ENCODE data around the gene RDH13. TPM values are rescaled to one million over a fixed set of nuclear protein-coding genes. Genes with fewer than 3 reads are reported as not detected.
"Not testable (repeated sequence)": the region's sequence is repeated elsewhere in the genome, so short reads cannot be mapped to it uniquely, and the experiment has no call there.

Gene RDH13
- polyA plus RNA-seq, 1 donor: 19.9 TPM

DNA sequence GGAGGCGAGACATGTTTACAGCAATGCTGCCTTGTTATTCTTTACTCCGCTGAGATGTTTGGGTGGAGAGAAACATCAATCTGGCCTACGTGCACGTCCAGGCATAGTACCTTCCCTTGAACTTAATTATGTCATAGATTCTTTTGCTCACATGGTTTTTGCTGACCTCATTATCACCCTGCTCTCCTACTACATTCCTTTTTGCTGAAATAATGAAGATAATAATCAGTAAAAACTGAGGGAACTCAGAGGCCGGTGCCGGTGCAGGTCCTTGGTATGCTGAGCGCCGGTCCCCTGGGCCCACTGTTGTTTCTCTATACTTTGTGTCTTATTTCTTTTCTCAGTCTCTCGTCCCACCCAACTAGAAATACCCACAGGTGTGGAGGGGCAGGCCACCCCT lies 2.7 kb downstream of the RDH13 start:
- peaks cover 23% of the 10 kb centered on the region for H3K36me3 ChIP-seq (ENCODE audit: control insufficient read depth, insufficient read depth, low read length)
- no CpG with 5 or more reads among the region's 9 CpGs for WGBS (ENCODE audit: insufficient coverage, low lambda C conversion rate)
- H3K27ac ChIP-seq (ENCODE audit: low read length); H3K4me3 ChIP-seq (ENCODE audit: low read length); H3K27me3 ChIP-seq (ENCODE audit: control insufficient read depth, insufficient read depth, low read length); DNase-seq; H3K9me3 ChIP-seq (ENCODE audit: control insufficient read depth, low read depth, low read length); H3K4me1 ChIP-seq (ENCODE audit: control insufficient read depth, insufficient read depth, low read length): not testable (repeated sequence)

DNA sequence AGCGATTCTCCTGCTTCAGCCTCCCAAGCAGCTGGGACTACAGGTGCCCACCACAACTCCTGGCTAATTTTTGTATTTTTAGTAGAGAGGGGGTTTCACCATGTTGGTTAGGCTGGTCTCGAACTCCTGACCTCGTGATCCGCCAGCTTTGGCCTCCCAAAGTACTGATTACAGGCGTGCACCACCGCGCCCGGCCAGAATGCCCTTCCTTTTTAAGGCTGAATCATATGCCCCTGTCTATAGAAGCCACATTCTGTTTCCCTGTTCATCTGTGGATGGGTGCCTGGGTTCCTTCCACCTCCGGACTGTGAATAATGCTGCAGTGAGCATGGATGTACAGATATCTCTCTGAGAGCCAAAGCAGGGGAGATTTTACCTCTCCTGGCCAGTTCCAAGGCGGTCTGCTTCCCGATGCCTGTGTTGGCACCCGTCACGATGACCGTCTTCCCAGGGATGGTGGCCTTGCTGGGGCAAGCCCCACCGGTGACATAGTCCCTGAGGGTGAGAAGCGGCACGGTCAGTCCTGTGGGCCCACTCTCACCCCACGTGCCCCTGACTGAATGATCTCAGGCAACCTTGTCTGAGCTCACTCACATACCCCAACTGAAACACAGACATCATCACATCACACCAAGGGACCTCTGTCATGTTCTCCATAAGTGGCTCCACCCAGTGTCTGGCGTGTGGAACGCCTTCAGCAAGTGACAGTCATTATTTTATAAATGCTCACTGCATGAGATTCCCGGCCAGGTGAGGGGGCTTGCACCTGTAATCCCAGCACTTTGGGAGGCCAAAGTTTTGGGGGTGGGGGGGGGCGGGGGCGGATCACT lies 4.0 kb downstream of the RDH13 start:
- WGBS (ENCODE audit: insufficient coverage, low lambda C conversion rate): no CpG with 5 or more reads among the region's 23 CpGs
- Histone ChIP-seq H3K27ac (ENCODE audit: low read length) (no peak overlapping the region), H3K4me1 (ENCODE audit: control insufficient read depth, insufficient read depth, low read length) (no peaks in the 10 kb centered on the region), H3K9me3 (ENCODE audit: control insufficient read depth, low read depth, low read length) (peaks cover 4% of the 10 kb centered on the region), H3K4me3 (ENCODE audit: low read length) (no peak overlapping the region), H3K36me3 (ENCODE audit: control insufficient read depth, insufficient read depth, low read length) (peaks cover 26% of the 10 kb centered on the region), H3K27me3 (ENCODE audit: control insufficient read depth, insufficient read depth, low read length) (no peaks in the 10 kb centered on the region)
- no peak for DNase-seq

DNA sequence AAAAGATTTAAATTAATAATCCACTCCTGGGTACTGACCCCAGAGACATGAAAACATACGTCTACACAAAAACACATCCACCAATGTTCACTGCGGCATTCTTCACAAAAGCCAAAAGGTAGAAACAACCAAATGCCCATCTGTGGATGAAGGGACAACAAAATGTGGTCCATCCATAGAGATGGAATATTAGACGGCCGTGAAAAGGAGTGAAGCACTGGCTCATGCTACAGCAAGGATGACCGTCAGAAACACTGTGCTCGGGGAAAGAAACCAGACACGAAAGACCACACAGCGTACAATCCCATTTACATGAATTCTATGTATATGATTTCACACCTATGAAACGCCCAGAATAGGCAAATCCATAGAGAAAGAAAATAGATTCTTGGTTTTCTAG lies 6.1 kb downstream of the RDH13 start:
- no peak for DNase-seq
- Histone ChIP-seq H3K9me3 (ENCODE audit: control insufficient read depth, low read depth, low read length) (no peaks in the 10 kb centered on the region), H3K4me1 (ENCODE audit: control insufficient read depth, insufficient read depth, low read length) (no peaks in the 10 kb centered on the region), H3K4me3 (ENCODE audit: low read length) (no peak overlapping the region), H3K27ac (ENCODE audit: low read length) (no peak overlapping the region), H3K27me3 (ENCODE audit: control insufficient read depth, insufficient read depth, low read length) (no peaks in the 10 kb centered on the region), H3K36me3 (ENCODE audit: control insufficient read depth, insufficient read depth, low read length) (peaks cover 31% of the 10 kb centered on the region)
- WGBS (ENCODE audit: insufficient coverage, low lambda C conversion rate): 92% methylated on average over 3 of the region's 9 CpGs

DNA sequence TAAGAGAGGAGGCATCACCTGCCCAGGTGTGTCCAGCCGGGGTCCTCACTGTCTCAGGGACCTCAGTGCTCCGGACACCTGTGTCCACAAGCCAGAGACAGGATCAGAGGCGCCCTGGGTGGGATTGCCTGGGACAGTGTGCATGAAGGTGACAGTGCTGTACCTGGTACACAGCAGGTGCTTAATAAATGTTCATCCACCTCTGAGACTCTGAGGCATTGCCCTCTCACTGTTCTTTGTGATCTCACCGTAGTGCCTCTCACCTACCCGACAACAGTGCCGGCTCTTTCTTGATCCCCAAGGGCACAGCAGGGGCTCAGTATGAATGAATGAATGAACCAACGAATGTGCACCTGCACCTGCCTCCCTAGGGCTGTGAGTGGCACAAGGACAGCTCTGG lies 9.2 kb downstream of the RDH13 start:
- WGBS (ENCODE audit: insufficient coverage, low lambda C conversion rate): no CpG with 5 or more reads among the region's 7 CpGs
- peaks cover 40% of the 10 kb centered on the region for H3K36me3 ChIP-seq (ENCODE audit: control insufficient read depth, insufficient read depth, low read length)

DNA sequence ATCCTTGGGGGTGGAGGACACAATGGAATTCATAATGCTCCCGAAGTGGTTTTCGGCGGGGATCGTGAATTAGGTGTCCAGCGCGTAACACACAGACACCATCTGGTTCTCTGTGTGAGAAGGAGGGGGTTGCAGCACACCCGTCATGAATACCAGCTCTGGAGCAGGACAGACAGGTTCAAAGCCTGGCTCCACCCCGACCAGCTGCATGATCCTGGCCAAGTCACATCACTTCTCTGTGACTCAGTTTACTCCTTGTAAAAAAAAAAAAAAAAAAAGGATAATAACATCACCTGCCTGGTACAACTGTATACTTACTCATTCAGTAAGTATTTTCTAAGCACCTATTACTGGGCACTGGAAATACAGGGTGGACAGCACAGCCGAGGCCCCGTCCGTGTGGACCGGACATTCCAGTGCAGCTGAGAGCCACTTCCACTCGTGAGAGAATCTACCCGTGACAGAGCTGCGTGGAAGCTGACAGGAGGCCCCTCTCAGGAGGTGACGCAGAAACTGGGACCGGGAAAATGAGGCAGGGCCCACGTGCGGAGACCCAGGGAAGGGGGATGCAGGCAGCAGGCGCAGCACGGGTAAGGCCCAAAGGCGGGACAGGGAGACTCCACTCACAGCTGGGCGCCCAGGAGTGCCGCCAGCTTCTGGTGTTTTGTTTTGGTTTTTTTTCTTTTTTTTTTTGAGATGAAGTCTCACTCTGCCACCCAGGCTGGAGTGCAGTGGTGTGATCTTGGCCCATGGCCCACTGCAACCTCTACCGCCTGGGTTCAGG lies 12.0 kb downstream of the RDH13 start:
- Histone ChIP-seq H3K9me3 (ENCODE audit: control insufficient read depth, low read depth, low read length) (no peaks in the 10 kb centered on the region), H3K27ac (ENCODE audit: low read length) (no peak overlapping the region), H3K36me3 (ENCODE audit: control insufficient read depth, insufficient read depth, low read length) (peaks cover 39% of the 10 kb centered on the region), H3K27me3 (ENCODE audit: control insufficient read depth, insufficient read depth, low read length) (no peaks in the 10 kb centered on the region), H3K4me3 (ENCODE audit: low read length) (no peak overlapping the region), H3K4me1 (ENCODE audit: control insufficient read depth, insufficient read depth, low read length) (no peaks in the 10 kb centered on the region)
- DNase-seq: no peak
- no CpG with 5 or more reads among the region's 25 CpGs for WGBS (ENCODE audit: insufficient coverage, low lambda C conversion rate)

More for the DNA sequence above, 9.2 kb downstream of the RDH13 start:
- no peaks in the 10 kb centered on the region for H3K27me3 ChIP-seq (ENCODE audit: control insufficient read depth, insufficient read depth, low read length)
- no peak overlapping the region for H3K27ac ChIP-seq (ENCODE audit: low read length)
- no peak for DNase-seq
- no peak overlapping the region for H3K4me3 ChIP-seq (ENCODE audit: low read length)
- no peaks in the 10 kb centered on the region for H3K9me3 ChIP-seq (ENCODE audit: control insufficient read depth, low read depth, low read length)
- H3K4me1 ChIP-seq (ENCODE audit: control insufficient read depth, insufficient read depth, low read length): no peaks in the 10 kb centered on the region

DNA sequence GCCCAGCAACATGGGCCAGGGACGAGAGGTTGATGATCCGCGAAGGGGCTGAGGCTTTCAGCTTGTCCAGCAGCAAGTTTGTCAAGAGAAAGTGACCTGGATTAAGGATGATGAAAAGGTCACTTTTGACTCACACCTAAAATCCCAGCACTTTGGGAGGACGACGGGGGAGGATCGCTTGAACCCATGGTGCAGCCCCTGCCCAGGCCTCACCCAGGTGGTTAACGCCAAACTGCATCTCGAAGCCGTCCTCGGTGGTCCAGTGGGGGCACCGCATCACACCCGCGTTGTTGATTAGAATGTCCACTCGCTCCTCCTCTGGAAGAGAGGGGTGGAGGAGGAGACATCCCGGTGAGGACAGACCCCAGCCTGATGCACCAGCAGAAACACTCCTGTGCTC lies 14.5 kb downstream of the RDH13 start:
- no peaks in the 10 kb centered on the region for H3K27me3 ChIP-seq (ENCODE audit: control insufficient read depth, insufficient read depth, low read length)
- H3K4me1 ChIP-seq (ENCODE audit: control insufficient read depth, insufficient read depth, low read length): no peaks in the 10 kb centered on the region
- 100% methylated on average over 2 of the region's 15 CpGs for WGBS (ENCODE audit: insufficient coverage, low lambda C conversion rate)
- H3K9me3 ChIP-seq (ENCODE audit: control insufficient read depth, low read depth, low read length): no peaks in the 10 kb centered on the region
- no peak overlapping the region for H3K27ac ChIP-seq (ENCODE audit: low read length)
- DNase-seq: no peak
- H3K4me3 ChIP-seq (ENCODE audit: low read length): no peak overlapping the region
- H3K36me3 ChIP-seq (ENCODE audit: control insufficient read depth, insufficient read depth, low read length): peaks cover 40% of the 10 kb centered on the region

DNA sequence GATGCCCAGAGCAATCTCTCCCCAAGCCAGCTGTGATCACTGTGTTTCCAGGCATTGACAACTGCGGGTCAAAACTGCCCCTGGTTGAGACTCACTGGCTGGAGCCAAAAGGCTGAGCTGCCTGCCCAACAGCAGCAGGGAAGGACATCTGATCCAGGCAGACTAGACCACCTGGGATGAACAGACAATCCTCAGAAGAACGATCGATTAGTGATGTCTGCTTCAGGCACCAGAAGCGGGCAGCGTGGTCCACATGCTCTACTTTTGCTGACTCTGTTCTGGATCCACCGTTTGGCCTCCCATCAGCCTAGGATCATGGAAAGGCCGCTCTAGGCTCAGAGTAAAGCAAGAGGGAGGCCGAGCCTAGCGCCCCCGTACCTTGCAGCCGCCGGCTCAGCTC lies 15.0 kb downstream of the RDH13 start:
- no peaks in the 10 kb centered on the region for H3K4me1 ChIP-seq (ENCODE audit: control insufficient read depth, insufficient read depth, low read length)
- no CpG with 5 or more reads among the region's 12 CpGs for WGBS (ENCODE audit: insufficient coverage, low lambda C conversion rate)
- H3K36me3 ChIP-seq (ENCODE audit: control insufficient read depth, insufficient read depth, low read length): peaks cover 40% of the 10 kb centered on the region
- no peak overlapping the region for H3K4me3 ChIP-seq (ENCODE audit: low read length)
- no peak for DNase-seq
- H3K9me3 ChIP-seq (ENCODE audit: control insufficient read depth, low read depth, low read length): no peaks in the 10 kb centered on the region
- H3K27me3 ChIP-seq (ENCODE audit: control insufficient read depth, insufficient read depth, low read length): no peaks in the 10 kb centered on the region
- H3K27ac ChIP-seq (ENCODE audit: low read length): no peak overlapping the region

DNA sequence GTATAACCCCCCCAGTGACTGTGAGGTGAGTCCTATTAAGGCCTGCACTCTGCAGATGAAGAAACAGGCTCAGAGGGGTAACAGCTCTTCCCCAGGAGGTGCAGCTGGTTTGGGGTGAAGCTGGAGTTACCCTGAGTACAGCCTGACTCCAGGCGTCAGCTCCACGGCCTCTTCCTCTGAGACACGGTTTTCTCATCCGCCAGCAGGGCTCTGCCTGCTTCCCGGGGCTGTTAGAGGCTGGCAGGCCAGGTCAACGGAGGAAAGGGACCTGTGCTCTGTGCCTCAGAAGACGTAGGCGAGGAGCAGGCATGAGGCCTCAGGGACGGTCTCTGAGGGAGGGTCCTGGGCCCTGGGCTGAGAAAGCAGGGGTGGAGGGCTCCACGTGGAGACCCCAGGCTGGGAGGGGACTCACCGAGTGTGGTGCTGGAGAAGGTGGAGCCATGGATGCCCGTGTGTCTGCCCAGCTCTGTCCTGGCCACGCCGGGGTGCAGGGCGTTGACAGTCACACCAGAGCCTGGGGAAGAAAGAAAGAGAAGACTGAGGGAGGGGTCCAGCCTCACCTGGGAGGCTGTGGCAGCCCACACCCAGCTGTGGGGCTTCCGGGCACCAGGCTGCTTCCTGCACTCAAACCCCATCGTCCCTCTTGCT lies 15.8 kb downstream of the RDH13 start:
- no peak for DNase-seq
- Histone ChIP-seq H3K27ac (ENCODE audit: low read length) (no peak overlapping the region), H3K4me3 (ENCODE audit: low read length) (no peak overlapping the region), H3K9me3 (ENCODE audit: control insufficient read depth, low read depth, low read length) (no peaks in the 10 kb centered on the region), H3K27me3 (ENCODE audit: control insufficient read depth, insufficient read depth, low read length) (no peaks in the 10 kb centered on the region), H3K36me3 (ENCODE audit: control insufficient read depth, insufficient read depth, low read length) (peaks cover 40% of the 10 kb centered on the region), H3K4me1 (ENCODE audit: control insufficient read depth, insufficient read depth, low read length) (no peaks in the 10 kb centered on the region)
- WGBS (ENCODE audit: insufficient coverage, low lambda C conversion rate): no CpG with 5 or more reads among the region's 17 CpGs

DNA sequence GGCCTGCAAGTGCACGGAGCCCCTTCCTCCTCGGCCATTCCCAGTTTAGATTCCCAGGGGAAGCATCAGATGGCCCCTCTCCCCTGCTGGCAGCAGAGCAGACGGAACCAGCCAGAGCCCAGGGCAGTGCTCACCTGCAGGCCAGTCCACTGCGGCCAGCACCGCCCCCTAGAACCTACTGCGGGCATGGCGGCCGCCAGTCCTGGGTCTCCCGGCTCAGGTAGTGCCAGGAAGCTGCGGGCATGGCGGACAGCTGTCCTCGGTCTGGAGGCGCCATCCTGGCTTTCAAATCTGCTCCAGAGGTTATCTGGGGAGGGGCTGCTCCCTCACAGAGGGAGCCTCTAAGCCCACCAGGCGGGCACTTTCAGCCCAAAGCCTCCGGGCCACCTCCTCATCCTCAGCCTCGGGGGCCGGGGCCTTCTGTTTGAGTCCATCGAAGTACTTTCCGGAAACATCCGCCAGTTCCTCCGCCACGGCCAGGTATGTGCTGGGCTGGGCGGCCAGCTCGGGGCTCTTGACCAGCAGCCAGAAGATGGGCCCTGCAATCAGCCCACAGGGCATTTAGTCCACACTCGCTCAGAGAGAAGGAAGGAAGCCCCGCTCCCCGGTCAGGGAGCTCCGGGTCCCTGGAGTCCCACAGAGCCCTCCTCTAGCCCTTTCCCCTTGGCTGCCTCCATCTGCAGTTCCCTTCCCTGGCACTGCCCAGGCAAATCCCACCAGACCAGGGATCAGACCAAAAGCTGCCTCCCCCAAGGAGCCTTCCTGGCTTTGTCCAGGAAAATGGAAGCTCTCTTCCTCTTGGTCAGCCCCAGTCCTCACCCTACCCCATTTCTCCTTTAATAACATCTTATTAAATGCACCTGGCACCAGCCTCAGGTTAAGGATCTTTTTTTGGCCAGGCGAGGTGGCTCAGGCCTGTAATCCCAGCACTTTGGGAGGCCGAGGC lies 17.9 kb downstream of the RDH13 start:
- Histone ChIP-seq H3K4me3 (ENCODE audit: low read length) (no peak overlapping the region), H3K27me3 (ENCODE audit: control insufficient read depth, insufficient read depth, low read length) (no peaks in the 10 kb centered on the region), H3K27ac (ENCODE audit: low read length) (no peak overlapping the region), H3K4me1 (ENCODE audit: control insufficient read depth, insufficient read depth, low read length) (no peaks in the 10 kb centered on the region), H3K36me3 (ENCODE audit: control insufficient read depth, insufficient read depth, low read length) (peaks cover 33% of the 10 kb centered on the region), H3K9me3 (ENCODE audit: control insufficient read depth, low read depth, low read length) (no peaks in the 10 kb centered on the region)
- WGBS (ENCODE audit: insufficient coverage, low lambda C conversion rate): no CpG with 5 or more reads among the region's 30 CpGs
- no peak for DNase-seq
